ENCODE data around the gene TMEM175.

Gene TMEM175

DNA sequence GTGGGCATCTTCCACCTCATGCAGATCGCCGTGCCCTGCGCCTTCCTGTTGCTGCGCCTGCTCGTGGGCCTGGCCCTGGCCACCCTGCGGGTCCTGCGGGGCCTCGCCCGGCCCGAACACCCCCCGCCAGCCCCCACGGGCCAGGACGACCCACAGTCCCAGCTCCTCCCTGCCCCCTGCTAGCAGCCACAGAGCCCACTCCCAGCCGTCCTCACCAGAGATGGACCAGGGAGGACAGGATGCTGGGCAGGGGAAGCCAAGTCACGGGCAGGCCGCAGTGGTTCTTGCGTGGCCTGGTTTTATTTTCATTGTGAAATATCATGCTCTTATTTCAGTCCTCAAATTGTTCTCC is 26.0 kb downstream of the TMEM175 start:
- DNase-seq (ENCODE audit: insufficient read length, low spot score) (no peak), FAIRE-seq (no peak)
- TF ChIP-seq POLR2A (IDR thresholded peaks at IDR 0.05; ENCODE audit: low read depth, low read length), result no peak

DNA sequence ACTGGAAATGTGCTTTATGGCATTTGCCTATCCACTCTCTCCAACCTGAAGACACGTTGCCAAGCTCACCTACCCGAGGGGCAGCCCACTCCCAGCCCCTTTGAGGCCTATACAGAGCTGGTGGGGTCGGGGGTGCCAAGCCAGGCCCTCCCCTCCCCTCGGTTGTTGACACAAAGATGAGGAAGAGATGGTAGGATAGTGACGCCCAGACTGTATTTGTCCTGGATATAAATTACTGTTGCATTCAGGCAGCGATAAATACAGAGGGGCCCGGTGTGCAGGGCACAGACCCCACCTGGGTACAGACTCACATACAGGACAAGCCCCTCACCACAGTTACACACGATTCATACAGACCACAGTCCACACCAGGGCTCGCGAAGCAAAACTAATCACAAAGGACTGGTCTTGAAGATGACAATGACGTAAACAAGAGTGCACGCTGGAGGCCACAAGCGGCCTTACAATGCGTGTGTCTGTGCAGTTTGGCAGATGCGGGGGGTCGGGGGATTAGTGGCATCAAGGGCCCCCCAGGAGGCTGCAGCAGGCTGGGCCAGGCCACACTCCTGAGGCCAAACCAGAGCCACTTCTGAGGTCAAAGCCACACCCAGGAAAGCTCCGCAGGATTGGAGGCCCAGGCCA is 26.6 kb downstream of the TMEM175 start:
- FAIRE-seq (no peak), DNase-seq (ENCODE audit: insufficient read length, low spot score) (no peak)
- no peak; the same call in 1 of the 2 replicates for TF ChIP-seq POLR2A (IDR thresholded peaks at IDR 0.05; ENCODE audit: low read depth, low read length)

- no peak for DNase-seq (ENCODE audit: insufficient read length, low spot score)
These were observed 27.3 kb downstream of the TMEM175 start for GRCh38 chr4:959338-960139.

GRCh38 chr4:960140-960635 is 27.9 kb downstream of the TMEM175 start:
- no peak for FAIRE-seq
- no peak for DNase-seq (ENCODE audit: insufficient read length, low spot score)
- TF ChIP-seq POLR2A (IDR thresholded peaks at IDR 0.05; ENCODE audit: low read depth, low read length), result no peak

More at GRCh38 chr4:959338-960139, 27.3 kb downstream of the TMEM175 start:
- no peak for FAIRE-seq
- no peak; the same call in 1 of the 2 replicates for TF ChIP-seq POLR2A (IDR thresholded peaks at IDR 0.05; ENCODE audit: low read depth, low read length)

DNA sequence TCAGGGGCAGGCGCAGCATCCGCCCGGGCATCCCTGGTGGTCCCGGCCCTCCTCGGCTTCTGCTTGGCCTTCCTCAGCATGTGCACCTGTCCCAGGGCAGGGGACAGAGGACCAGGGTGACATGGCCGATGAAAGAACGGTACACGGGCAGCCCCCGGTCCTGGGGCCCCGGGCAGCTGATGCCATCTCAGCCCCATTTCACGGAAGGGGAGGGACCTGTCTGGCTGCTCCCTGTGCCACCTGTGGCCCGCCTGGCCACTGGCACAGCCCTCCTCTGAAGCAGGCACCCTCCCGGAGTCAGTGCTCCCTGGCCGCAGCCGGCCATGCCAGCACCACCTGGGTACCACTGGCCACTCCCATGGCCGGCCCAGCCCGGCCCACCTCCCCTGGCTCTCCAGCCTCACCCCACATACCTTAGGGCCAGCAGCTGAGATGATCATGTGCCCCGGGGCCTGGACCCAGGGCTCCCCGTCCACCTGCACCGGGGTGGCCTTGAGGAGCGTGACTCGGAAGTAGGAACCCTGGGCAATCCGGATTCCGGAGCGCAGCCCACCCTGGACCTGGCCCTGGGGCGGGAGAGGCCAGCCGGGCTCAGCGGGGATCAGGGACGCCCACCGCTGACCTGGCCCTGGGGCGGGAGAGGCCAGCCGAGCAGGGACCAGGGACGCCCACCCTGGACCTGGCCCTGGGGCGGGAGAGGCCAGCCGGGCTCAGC is 28.5 kb downstream of the TMEM175 start:
- TF ChIP-seq POLR2A (IDR thresholded peaks at IDR 0.05; ENCODE audit: low read depth, low read length), result no peak
- FAIRE-seq (no peak), DNase-seq (ENCODE audit: insufficient read length, low spot score) (no peak)

DNA sequence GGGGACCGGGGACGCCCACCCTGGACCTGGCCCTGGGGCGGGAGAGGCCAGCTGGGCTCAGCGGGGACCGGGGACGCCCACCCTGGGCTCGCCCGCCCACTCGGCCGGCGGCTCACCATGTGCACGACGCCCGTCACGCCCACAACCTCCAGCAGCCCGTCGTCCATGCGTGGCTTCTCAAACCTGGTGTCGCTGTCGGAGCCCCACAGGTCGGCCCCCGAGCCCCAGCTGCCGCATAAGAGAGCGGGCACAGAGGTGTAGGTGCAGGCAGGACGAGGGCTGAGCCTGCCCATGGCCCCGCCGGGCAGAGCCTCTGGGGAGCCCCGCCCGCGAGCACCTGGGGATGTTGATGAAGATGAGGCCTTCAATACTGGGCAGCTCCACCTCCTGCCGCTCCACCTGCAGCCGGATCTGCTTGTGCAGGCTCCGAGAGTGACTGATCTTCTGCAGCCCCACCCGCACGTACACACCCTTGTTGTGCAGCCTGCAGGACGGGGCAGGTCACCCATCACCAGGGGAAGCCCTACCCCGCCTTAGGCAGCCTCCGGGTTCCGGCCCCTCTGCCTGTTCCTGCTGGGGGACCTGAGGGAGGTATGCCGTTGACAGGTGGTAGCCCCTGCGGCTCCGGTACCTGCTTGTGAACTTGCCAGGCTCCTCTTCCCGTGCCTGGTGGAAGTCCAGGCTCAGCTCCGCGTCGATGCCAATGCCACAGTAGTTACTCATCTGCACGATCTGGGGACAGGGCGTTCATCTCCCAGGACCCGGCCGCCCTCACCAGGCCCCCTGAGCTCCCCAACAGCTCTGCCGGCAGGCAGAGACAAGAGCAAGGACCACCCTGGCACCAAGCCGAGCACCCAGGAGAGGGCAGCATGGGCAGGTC is 29.3 kb downstream of the TMEM175 start:
- TF ChIP-seq POLR2A (IDR thresholded peaks at IDR 0.05; ENCODE audit: low read depth, low read length), result no peak

GRCh38 chr4:962231-963208 is 30.3 kb downstream of the TMEM175 start:
- FAIRE-seq, result no peak
- TF ChIP-seq POLR2A (IDR thresholded peaks at IDR 0.05; ENCODE audit: low read depth, low read length), result no peak
- DNase-seq (ENCODE audit: insufficient read length, low spot score), result no peak

More for the DNA sequence above, 29.3 kb downstream of the TMEM175 start:
- DNase-seq (ENCODE audit: insufficient read length, low spot score), result no peak
- no peak for FAIRE-seq

DNA sequence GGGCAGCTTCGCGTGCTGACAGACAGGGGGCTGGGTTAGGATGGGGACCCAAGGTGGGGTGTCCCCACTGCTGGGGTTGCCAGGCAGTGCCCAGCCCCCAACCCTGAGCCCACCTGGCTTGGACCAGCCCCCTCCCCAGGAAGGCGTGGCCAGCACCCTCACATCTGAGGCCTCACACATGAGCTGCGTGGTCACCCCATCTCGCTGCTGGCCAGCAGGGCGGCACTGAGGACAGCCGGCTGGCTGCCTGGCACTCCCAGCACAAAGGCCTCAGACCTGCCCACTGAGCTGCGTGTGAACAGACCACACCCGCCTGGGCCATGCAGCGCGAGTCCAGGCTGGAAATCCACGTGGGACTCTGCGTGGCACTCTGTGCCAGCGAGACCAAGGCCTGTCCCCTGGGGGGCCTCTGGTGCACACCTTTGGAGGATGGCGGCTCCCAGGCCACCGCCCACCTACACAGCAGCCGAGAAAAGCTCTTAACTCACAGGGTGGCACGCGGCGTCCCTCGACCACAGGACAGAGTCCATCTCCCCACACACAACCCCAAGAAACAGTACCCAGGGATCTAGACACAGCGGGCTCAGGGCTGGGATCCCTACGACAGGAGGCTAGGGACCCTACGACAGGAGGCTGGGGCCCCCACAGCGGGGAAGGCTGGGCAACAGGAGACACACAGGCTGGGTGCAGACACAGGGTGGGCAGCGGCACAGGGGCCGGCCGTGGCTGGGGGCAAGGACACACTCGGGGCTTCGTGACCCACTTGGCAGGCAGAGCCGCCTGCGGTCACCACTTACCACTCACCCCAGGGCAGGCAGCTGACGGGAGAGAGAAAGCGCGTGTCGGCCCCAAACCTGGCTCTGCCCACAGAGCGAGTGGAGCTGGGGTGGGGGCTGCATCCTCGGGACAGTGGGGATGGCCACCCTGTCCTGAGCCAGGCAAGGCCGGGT is 31.3 kb downstream of the TMEM175 start:
- no peak for DNase-seq (ENCODE audit: insufficient read length, low spot score)
- no peak for TF ChIP-seq POLR2A (IDR thresholded peaks at IDR 0.05; ENCODE audit: low read depth, low read length)
- FAIRE-seq, result no peak

- no peak for DNase-seq (ENCODE audit: insufficient read length, low spot score)
- no peak for TF ChIP-seq POLR2A (IDR thresholded peaks at IDR 0.05; ENCODE audit: low read depth, low read length)
- FAIRE-seq, result no peak
These were observed 32.2 kb downstream of the TMEM175 start for GRCh38 chr4:964346-965025.

- DNase-seq (ENCODE audit: insufficient read length, low spot score), result no peak
- no peak for FAIRE-seq
- no peak for TF ChIP-seq POLR2A (IDR thresholded peaks at IDR 0.05; ENCODE audit: low read depth, low read length)
These were observed 32.9 kb downstream of the TMEM175 start for GRCh38 chr4:965048-965765.

Data from H54 (cell line).